HepG2 (cell line): ENCODE data around the gene ITGA2. TPM values are rescaled to one million over a fixed set of nuclear protein-coding genes. Genes with fewer than 3 reads are reported as not detected.

Experiments
- ASH2L ChIP-seq: fragments of 300-600, 200-600 bp; sonication (generic); IDR thresholded peaks from 2 replicates; pipeline ENCODE4 v1.7.0; 2017; ENCODE audit warnings: low read depth, mild to moderate bottlenecking, moderate library complexity, mixed read lengths, low read length; ENCODE audit not compliant: insufficient read length
- CERS6 ChIP-seq: sonication (generic); formaldehyde crosslinking; IDR thresholded peaks from 2 replicates; pipeline ENCODE4 v1.5.0; 2020; ENCODE audit warnings: missing genetic modification reagents
- DDIT3 ChIP-seq: sonication (generic); formaldehyde crosslinking; IDR thresholded peaks from 2 replicates; pipeline ENCODE4 v1.4.0; 2020; ENCODE audit warnings: mild to moderate bottlenecking, missing genetic modification reagents
- FOXA3 ChIP-seq: IDR thresholded peaks from 2 replicates; pipeline ENCODE4 v1.6.1; 2016; ENCODE audit warnings: missing genetic modification reagents, missing compliant biosample characterization
- HNRNPUL1 ChIP-seq: fragments of 200-400 bp; formaldehyde crosslinking; IDR thresholded peaks from 2 replicates; pipeline ENCODE4 v1.6.1; 2017; ENCODE audit warnings: low read depth, mild to moderate bottlenecking, low read length, moderate library complexity
- IKZF1 ChIP-seq: fragments of 450-650 bp; IDR thresholded peaks from 2 replicates; pipeline ENCODE4 v1.7.1; 2016
- IRX3 ChIP-seq: sonication (generic); formaldehyde crosslinking; IDR thresholded peaks from 2 replicates; pipeline ENCODE4 v1.8.1; 2023; ENCODE audit warnings: mild to moderate bottlenecking, low read depth, missing genetic modification reagents, borderline replicate concordance
- JDP2 ChIP-seq: sonication (generic); formaldehyde crosslinking; IDR thresholded peaks from 2 replicates; pipeline ENCODE4 v1.8.1; 2022; ENCODE audit warnings: missing genetic modification reagents, borderline replicate concordance
- KLF16 ChIP-seq, 2 experiments: sonication (generic) in 1 of 2; formaldehyde crosslinking in 1 of 2; IDR thresholded peaks; 2 replicates each; pipeline versions ENCODE4 v1.6.1 to v1.8.0; 2016 to 2023; ENCODE audit warnings: missing genetic modification reagents in 2 of 2, missing compliant biosample characterization in 1 of 2
- NONO ChIP-seq, 2 experiments: fragments of 450-650 bp in 1 of 2; sonication (generic) in 1 of 2; formaldehyde crosslinking in 1 of 2; IDR thresholded peaks in 1 of 2; conservative IDR thresholded peaks in 1 of 2; 2 replicates each; pipeline versions ENCODE4 v1.6.1 to v1.8.0; 2017 to 2022; ENCODE audit warnings: mild to moderate bottlenecking in 1 of 2, missing genetic modification reagents in 1 of 2, moderate library complexity in 1 of 2
- NR2F6 ChIP-seq, 2 experiments: IDR thresholded peaks; 2 replicates each; pipeline ENCODE4 v1.6.1; 2016; ENCODE audit warnings: antibody characterized with exemption in 1 of 2, mild to moderate bottlenecking in 1 of 2
- POGK ChIP-seq: sonication (generic); formaldehyde crosslinking; conservative IDR thresholded peaks from 2 replicates; pipeline ENCODE4 v1.8.0; 2022; ENCODE audit warnings: mild to moderate bottlenecking, moderate library complexity, missing genetic modification reagents
- REXO4 ChIP-seq: sonication (generic); formaldehyde crosslinking; IDR thresholded peaks from 2 replicates; pipeline ENCODE4 v1.8.0; 2022; ENCODE audit warnings: missing genetic modification reagents, mild to moderate bottlenecking, borderline replicate concordance
- SNAPC4 ChIP-seq: sonication (generic); formaldehyde crosslinking; IDR thresholded peaks from 2 replicates; pipeline ENCODE4 v1.4.0; 2020; ENCODE audit warnings: mild to moderate bottlenecking, missing genetic modification reagents
- TCF12 ChIP-seq, 2 experiments: fragments of 450-650 bp in 1 of 2; sonication (generic) in 1 of 2; formaldehyde crosslinking in 1 of 2; IDR thresholded peaks; 2 replicates each; pipeline versions ENCODE4 v1.6.1 to v1.8.0; 2017 to 2022; ENCODE audit warnings: antibody characterized with exemption in 1 of 2, mild to moderate bottlenecking in 1 of 2, missing genetic modification reagents in 1 of 2, moderate library complexity in 1 of 2
- ZNF224 ChIP-seq: sonication (generic); formaldehyde crosslinking; IDR thresholded peaks from 2 replicates; pipeline ENCODE4 v1.5.0; 2020; ENCODE audit warnings: mild to moderate bottlenecking, missing genetic modification reagents
- ZNF292 ChIP-seq: sonication (generic); formaldehyde crosslinking; IDR thresholded peaks from 2 replicates; pipeline ENCODE4 v1.8.1; 2022; ENCODE audit warnings: mild to moderate bottlenecking, low read depth, missing genetic modification reagents, borderline replicate concordance
- ZNF703 ChIP-seq: sonication (generic); formaldehyde crosslinking; IDR thresholded peaks from 2 replicates; pipeline ENCODE4 v1.5.1; 2020; ENCODE audit warnings: missing genetic modification reagents, mild to moderate bottlenecking, moderate library complexity, borderline replicate concordance
- ZNF710 ChIP-seq: sonication (generic); formaldehyde crosslinking; IDR thresholded peaks from 2 replicates; pipeline ENCODE4 v1.5.0; 2020; ENCODE audit warnings: mild to moderate bottlenecking, missing genetic modification reagents, borderline replicate concordance
- polyA plus RNA-seq, 8 experiments: library from polyadenylated mRNA; depleted of rRNA in 3 of 8; stranded (reverse) in 7 of 8; unstranded in 1 of 8; fragments of >200 nt; fragmentation: Illumina TruSeq in 4 of 8; extraction: Trizol in 4 of 8; gene quantifications; 2 replicates each; pipeline versions ENCODE4 v1.2.1 to v1.2.3, GENCODE V29; 2011 to 2016; ENCODE audit warnings: low read depth in 4 of 8, missing spikeins in 1 of 8, mixed read lengths in 1 of 8; ENCODE audit not compliant: insufficient read depth in 1 of 8
- total RNA-seq, 5 experiments: library from RNA; depleted of rRNA; stranded (reverse); fragments of >200 nt; fragmentation: Illumina TruSeq; extraction: Trizol; gene quantifications; 2 replicates each; pipeline ENCODE4 v1.2.3, GENCODE V29; 2016; ENCODE audit warnings: low read depth in 1 of 5

The ITGA2 gene
- total and polyA plus RNA-seq, 2 of the 13 experiments (the other 11 are each of a cell fraction or from before 2014, with no cell fraction given) = 15.8 to 58.3 TPM

GRCh38 chr5:53031695-53032096 is 42.5 kb downstream of the ITGA2 start (continued):
- TF ChIP-seq CERS6 (CRISPR knock-in tag) = no peak
- TF ChIP-seq NONO (IDR thresholded peaks at IDR 0.05) = no peak
- TF ChIP-seq NONO (CRISPR knock-in tag; conservative IDR thresholded peaks at IDR 0.05) = no peak
- no peak for TF ChIP-seq NR2F6 (IDR thresholded peaks at IDR 0.05)
- peak; percentile 58; the same call in 1 of the 2 replicates for TF ChIP-seq NR2F6 (CRISPR knock-in tag; IDR thresholded peaks at IDR 0.05)
- TF ChIP-seq ASH2L = peak; percentile 39
- TF ChIP-seq ZNF710 = no peak; the same call in 1 of the 2 replicates
- no peak for TF ChIP-seq TCF12 (IDR thresholded peaks at IDR 0.05)
- no peak for TF ChIP-seq TCF12 (CRISPR knock-in tag; IDR thresholded peaks at IDR 0.05)
- no peak for TF ChIP-seq HNRNPUL1
- no peak for TF ChIP-seq DDIT3 (CRISPR knock-in tag)
- TF ChIP-seq IKZF1 = no peak
- peak in 1 of 2 experiments; percentile 20; a peak in 1 of 4 replicates for TF ChIP-seq KLF16 (CRISPR knock-in tag; IDR thresholded peaks at IDR 0.05)
- no peak for TF ChIP-seq ZNF224 (CRISPR knock-in tag)
- TF ChIP-seq POGK = no peak
- TF ChIP-seq JDP2 (CRISPR knock-in tag) = no peak
- TF ChIP-seq SNAPC4 (CRISPR knock-in tag) = no peak
- no peak for TF ChIP-seq IRX3
- peak; percentile 79 for TF ChIP-seq FOXA3 (CRISPR knock-in tag)
- TF ChIP-seq ZNF292 = peak; percentile 31; the same call in 1 of the 2 replicates
- TF ChIP-seq ZNF703 (CRISPR knock-in tag) = no peak
- TF ChIP-seq REXO4 = no peak
